Measurements from ENCODE around the gene CKS1B. TPM values are rescaled to one million over a fixed set of nuclear protein-coding genes. Genes with fewer than 3 reads are reported as not detected.
"Not testable (repeated sequence)": the region's sequence is repeated elsewhere in the genome, so short reads cannot be mapped to it uniquely, and the experiment has no call there.

Gene CKS1B
- total RNA-seq, 1 donor from 2014 or later: 28.5 TPM

DNA sequence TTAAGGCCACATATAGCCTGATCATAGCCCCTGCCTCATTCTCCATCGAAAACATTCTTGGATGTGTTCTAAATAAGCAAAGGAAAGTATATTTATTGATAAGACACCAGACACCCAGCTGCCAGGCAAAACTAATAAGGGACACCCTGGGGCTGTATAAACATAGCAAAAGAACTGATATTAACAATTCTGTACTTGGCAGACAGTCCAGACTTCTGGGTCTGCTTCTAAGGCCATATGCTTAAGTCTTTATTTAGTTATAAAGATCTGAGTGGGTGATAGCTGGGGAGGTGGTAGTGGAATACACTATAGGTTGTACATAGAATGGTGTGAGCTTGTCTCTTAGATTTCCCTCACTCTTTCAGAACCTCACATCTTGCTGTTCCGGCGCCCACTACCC, 3.9 kb downstream of the CKS1B start:
- Histone ChIP-seq H3K9me3 (no peaks in the 10 kb centered on the region), H3K36me3 (peaks cover 8% of the 10 kb centered on the region), H3K27me3 (ENCODE audit: low read depth) (no peaks in the 10 kb centered on the region), H3K4me3 (no peak overlapping the region), H3K27ac (no peak overlapping the region), H3K4me1 (peaks cover 18% of the 10 kb centered on the region)
- intact Hi-C loops (cut with DNase I): no loop called here
- ATAC-seq (no peak), DNase-seq (no peak)
- TF ChIP-seq, protein P1, sequence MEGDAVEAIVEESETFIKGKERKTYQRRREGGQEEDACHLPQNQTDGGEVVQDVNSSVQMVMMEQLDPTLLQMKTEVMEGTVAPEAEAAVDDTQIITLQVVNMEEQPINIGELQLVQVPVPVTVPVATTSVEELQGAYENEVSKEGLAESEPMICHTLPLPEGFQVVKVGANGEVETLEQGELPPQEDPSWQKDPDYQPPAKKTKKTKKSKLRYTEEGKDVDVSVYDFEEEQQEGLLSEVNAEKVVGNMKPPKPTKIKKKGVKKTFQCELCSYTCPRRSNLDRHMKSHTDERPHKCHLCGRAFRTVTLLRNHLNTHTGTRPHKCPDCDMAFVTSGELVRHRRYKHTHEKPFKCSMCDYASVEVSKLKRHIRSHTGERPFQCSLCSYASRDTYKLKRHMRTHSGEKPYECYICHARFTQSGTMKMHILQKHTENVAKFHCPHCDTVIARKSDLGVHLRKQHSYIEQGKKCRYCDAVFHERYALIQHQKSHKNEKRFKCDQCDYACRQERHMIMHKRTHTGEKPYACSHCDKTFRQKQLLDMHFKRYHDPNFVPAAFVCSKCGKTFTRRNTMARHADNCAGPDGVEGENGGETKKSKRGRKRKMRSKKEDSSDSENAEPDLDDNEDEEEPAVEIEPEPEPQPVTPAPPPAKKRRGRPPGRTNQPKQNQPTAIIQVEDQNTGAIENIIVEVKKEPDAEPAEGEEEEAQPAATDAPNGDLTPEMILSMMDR (IDR thresholded peaks at IDR 0.05): no peak

DNA sequence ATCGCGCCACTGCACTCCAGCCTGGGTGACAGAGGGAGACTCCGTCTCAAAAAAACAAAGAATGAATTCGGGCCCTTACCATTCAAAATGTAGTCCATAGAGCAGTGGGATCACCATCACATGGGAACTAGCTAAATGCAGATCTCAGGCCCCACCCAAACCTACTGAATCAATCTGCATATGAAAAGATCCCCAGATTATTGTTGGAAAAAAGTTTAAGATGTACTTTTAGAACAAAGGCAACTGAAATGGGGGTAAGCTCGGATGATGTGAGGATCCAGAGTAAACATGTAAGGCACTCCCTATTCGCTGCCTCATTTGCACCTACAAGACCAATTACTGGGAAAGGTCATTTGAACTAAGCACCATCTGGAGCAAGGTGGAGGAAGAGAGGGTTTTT, 7.9 kb downstream of the CKS1B start:
- Histone ChIP-seq H3K9me3 (no peaks in the 10 kb centered on the region), H3K27ac (peak overlapping the region; percentile 8), H3K4me3 (peak overlapping the region; percentile 95), H3K27me3 (ENCODE audit: low read depth) (no peaks in the 10 kb centered on the region), H3K36me3 (peaks cover 9% of the 10 kb centered on the region), H3K4me1 (peaks cover 23% of the 10 kb centered on the region)
- ATAC-seq (no peak), DNase-seq (no peak)
- TF ChIP-seq, protein P1 (IDR thresholded peaks at IDR 0.05): no peak
- intact Hi-C loops (cut with DNase I): no loop called here

DNA sequence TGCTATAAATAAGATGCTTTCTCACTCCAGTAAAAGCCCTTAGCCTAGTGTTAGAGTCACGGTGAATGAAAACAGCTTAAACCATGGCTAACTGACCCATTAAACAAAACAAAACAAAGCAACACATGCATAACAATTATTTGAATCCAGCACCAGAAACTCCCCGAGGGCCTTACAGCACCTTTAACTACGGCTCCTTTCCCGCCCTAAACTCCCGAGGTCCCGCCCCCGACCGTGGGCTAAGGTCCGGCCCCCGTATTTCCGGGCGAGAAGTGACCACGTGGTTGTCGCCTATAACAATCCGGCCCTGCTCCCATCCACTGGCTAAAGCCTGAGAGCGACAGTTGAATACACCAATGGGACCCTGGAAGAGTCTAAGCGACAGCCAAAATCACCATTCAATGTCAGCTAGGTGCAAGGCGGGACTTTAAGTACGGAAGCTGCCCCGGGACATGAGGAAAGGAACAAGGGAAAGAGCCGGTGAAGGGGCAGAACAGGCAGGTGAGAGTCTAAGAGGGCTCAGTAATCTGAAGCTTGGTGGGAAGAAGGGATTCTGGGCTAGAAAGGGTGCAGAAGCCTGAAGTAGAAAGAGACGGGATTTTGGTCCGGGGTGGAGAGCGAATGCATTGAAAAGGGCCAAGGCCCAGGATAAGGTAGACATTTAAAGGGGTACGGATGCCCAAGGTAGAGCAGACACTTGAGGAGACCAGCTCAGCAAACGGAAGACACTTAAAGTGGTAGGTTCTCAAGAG, 8.6 kb downstream of the CKS1B start, which contains the start of gene FLAD1:
Gene FLAD1 (plus strand): TSS at position 448 of the 752 bp plus-strand sequence. CDS start 351 bp downstream, outside the sequence.
- intact Hi-C loops (cut with DNase I): no loop called here
- DNase-seq: peak; percentile 95
- TF ChIP-seq, protein P1 (IDR thresholded peaks at IDR 0.05): no peak
- peaks cover 13% of the 10 kb centered on the region for H3K36me3 ChIP-seq
- H3K4me3 ChIP-seq: peak within 1 kb of the TSS; percentile 95
- no peaks in the 10 kb centered on the region for H3K9me3 ChIP-seq
- peak within 1 kb of the TSS; percentile 78 for H3K27ac ChIP-seq
- ATAC-seq: peak; percentile 100
- H3K27me3 ChIP-seq (ENCODE audit: low read depth): no peaks in the 10 kb centered on the region
- peaks cover 23% of the 10 kb centered on the region for H3K4me1 ChIP-seq

DNA sequence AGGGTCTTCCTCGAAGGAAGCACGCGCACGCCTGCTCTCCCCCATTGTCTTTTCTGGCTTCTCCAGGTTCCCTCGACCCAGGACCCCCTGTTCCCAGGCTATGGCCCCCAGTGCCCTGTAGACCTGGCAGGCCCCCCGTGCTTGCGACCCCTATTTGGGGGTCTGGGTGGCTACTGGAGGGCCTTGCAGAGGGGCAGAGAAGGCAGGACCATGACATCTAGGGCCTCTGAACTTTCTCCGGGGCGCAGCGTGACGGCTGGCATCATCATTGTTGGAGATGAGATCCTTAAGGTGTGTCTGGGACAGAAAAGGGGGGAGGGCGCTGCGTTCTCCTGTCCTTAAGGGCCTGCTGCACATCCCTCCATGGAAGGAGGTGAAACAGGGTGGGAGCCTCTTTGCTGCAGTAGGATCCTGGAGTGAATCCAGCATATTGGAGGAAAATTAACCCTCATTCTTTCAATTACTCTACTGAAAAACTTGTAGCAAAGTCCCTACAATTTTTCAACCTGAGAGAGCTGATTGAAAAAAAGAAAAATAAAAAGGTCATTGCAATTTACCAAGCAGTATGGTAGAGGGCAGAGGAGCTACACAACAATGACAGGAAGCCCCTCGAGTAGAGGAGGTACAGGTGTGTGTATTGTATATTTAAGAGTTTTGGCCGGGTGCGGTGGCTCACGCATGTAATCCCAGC, 9.4 kb downstream of the CKS1B start:
- Histone ChIP-seq H3K4me1 (peaks cover 23% of the 10 kb centered on the region), H3K36me3 (peaks cover 17% of the 10 kb centered on the region), H3K4me3 (peak overlapping the region; percentile 95), H3K27ac (peak overlapping the region; percentile 78), H3K27me3 (ENCODE audit: low read depth) (no peaks in the 10 kb centered on the region), H3K9me3 (no peaks in the 10 kb centered on the region)
- intact Hi-C loops (cut with DNase I): no loop called here
- TF ChIP-seq, protein P1 (IDR thresholded peaks at IDR 0.05): no peak
- ATAC-seq (no peak), DNase-seq (peak; percentile 47)

DNA sequence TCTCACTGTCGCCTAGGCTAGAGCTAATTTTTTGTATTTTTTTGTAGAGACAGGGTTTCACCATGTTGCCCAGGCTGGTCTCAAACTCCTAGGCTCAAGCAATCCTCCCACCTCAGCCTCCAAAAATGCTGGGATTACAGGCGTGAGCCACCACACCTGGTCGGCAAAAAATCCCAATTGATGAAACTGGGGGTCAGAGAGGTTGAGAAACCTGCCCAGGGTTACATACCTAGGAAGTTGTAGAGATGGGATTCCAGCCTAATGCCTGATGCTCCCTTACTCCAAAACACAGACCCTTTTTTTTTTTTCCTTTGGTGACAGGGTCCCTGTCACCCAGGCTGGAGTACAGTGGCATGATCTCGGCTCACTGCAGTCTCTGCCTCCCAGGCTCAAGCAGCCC, 12.3 kb downstream of the CKS1B start:
- Histone ChIP-seq H3K4me1 (peaks cover 23% of the 10 kb centered on the region), H3K36me3 (peaks cover 43% of the 10 kb centered on the region)
- DNase-seq; H3K27me3 ChIP-seq (ENCODE audit: low read depth); ATAC-seq; H3K27ac ChIP-seq; H3K4me3 ChIP-seq; H3K9me3 ChIP-seq; intact Hi-C loops (cut with DNase I): not testable (repeated sequence)

DNA sequence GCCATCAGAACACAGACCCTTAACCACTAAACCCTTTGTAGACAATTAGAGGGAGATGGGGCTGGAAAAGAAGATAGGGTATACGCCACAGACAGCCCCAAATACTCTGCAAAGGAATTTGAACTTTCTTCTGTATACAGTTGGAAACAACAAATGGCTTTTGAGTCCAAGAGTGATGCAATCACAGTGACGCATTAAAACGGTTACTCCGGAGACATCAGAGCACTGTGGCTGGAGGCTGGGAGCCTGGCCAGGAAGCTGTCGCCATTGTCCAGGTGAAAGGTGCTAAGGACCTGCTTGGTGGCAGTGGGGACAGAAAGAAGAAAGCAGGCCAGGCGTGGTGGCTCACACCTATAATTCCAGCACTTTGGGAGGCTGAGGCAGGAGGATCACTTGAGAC, 12.8 kb downstream of the CKS1B start:
- H3K27me3 ChIP-seq (ENCODE audit: low read depth): no peaks in the 10 kb centered on the region
- peaks cover 43% of the 10 kb centered on the region for H3K36me3 ChIP-seq
- H3K27ac ChIP-seq: no peak overlapping the region
- DNase-seq (peak; percentile 32), ATAC-seq (no peak)
- H3K4me1 ChIP-seq: peaks cover 21% of the 10 kb centered on the region
- TF ChIP-seq, protein P1 (IDR thresholded peaks at IDR 0.05): no peak
- intact Hi-C loops (cut with DNase I): no loop called here
- H3K4me3 ChIP-seq: no peak overlapping the region
- no peaks in the 10 kb centered on the region for H3K9me3 ChIP-seq
